ENCODE results near the gene LZIC.
"Not testable (repeated sequence)": the region's sequence is repeated elsewhere in the genome, so short reads cannot be mapped to it uniquely, and the experiment has no call there.

The LZIC gene

DNA sequence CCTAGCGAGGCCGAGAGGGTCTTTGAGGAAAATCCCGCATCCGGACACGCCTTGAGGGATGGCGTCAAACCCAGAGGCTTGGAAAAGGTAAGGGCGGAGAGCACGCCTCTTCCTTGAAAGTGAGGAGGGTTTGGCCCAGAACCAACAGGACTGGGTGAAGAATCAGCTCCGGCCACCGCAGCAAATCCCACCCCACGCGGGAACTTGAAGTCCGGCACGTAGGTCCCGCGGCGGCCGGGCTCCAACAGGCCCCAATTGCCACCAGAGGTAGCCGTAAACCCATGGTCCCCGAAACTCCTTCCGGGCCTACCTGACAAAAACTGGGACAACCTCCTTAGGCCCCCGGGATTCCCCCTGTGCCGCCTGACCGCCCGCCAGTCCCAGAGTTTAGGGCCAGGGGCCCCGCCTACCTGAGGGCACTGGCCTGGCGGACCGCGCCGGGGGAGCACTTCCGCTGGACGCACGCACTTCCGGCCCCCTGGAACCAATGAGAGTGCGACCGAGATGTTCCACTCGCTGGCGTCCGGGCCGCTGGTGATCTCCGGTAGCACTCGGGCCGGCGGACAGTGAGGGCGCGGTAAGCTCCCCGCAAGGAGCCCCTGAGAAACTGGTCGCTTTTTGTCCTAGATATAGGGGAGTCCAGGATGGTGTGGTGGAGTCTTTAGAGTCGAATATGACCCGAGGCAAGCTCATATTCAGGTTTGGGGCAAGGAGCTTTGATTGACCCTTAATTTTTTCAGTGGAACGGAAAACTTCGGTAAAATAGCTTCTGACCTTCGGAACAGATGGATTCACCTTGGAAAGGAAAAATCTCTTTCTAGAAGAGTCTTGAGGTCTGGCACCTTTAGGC is at the start of gene LZIC, which contains the start of gene NMNAT1:
Gene LZIC, minus strand, starts transcription at position 453 of the 850 bp plus-strand sequence. CDS start 6,772 bp downstream, outside the sequence.
Gene NMNAT1, plus strand, starts transcription at position 537 of the 850 bp plus-strand sequence. CDS start 28,599 bp downstream, outside the sequence.
- peak; percentile 93 for DNase-seq

DNA sequence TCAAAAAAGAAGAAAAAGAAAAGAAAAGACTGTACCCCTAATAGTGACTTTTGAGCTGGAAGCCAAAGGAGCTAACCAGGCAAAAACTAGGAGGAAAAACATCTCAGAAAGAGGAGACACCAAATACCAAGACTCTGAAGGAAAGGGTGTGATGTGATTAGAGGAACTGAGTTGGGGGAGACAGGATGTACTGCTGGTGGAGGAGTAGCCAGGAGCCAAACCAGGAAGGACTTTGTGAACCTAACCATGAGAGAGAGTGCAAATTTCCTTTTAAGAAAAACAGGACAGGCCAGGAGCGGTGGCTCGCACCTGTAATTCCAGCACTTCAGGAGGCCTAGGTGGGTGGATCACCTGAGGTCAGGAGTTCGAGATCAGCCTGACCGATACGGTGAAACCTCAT is 49.7 kb upstream of the LZIC start:
- DNase-seq, result no peak

DNA sequence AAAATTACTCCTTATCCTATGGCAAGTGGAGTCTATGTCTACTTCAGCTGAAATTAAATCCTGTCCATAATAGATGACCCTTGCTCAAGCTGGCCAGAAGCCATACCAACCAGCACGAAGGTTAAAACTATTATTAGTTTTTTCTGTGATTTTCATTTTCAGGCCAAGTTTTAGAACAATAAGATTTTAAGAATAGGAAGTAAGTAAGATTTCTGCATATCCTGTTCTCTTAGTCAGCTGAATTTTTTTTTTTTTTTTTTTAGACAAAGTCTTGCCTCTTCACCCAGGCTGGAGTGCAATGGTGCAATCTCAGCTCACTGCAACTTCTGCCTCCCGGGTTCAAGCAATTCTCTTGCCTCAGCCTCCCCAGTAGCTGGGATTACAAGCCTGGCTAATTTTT is 47.8 kb upstream of the LZIC start:
- DNase-seq, result no peak

DNA sequence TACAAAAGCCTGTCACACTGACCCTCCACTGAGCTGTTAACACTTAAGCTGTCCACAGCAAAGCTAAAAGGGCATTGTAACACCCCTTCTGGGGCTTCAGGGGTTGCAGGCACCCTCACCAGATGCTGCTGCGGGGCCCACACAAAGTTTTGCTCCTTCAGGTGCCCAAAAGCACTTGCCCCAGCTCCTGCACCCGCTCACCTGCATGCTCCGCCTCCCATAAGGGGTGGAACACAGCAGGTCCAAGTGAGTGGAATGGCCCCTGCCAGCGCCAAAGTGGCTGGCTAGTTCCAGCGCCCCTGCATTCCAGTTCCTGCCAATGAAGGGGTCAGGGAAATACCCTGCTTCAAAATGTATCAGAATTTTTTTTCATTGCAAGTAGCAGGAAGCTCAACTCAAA is 46.6 kb upstream of the LZIC start:
- no peak for DNase-seq

DNA sequence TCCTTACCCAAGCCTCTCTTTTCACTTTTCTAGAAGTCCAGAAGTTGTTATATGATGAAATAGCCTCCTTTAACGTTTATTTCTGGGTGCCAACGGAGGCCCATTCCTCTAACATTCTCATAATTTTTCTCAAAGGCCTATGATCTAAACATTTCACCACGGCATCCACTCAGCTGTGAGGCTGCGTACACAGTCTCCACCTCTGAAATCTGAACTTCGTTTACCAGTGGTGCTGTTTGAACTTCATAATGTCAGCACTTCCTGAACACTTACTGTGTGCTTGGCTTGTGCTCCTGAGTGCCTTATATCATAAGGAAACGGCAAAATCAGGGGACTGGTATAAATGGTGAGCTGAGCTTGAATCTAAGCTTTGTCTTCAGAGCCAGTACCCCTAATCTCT is 41.8 kb upstream of the LZIC start:
- DNase-seq, result no peak

DNA sequence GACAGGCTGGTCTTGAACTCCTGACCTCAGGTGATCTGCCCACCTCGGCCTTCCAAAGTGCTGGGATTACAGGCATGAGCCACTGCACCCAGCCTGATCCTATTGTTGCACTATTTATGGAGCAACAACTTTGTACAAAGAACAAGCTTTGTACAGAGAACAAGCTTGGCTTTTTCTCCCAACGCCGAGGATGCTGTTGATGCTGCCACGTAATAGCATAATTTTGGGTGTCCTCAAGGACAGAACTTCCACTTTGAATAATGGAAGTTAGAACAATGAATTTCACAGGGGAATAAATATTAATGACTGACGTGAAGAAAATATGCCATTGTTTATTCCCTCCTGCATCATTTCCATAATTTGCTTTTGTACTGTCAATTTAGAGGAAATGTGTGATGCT is 41.1 kb upstream of the LZIC start:
- no peak for DNase-seq

DNA sequence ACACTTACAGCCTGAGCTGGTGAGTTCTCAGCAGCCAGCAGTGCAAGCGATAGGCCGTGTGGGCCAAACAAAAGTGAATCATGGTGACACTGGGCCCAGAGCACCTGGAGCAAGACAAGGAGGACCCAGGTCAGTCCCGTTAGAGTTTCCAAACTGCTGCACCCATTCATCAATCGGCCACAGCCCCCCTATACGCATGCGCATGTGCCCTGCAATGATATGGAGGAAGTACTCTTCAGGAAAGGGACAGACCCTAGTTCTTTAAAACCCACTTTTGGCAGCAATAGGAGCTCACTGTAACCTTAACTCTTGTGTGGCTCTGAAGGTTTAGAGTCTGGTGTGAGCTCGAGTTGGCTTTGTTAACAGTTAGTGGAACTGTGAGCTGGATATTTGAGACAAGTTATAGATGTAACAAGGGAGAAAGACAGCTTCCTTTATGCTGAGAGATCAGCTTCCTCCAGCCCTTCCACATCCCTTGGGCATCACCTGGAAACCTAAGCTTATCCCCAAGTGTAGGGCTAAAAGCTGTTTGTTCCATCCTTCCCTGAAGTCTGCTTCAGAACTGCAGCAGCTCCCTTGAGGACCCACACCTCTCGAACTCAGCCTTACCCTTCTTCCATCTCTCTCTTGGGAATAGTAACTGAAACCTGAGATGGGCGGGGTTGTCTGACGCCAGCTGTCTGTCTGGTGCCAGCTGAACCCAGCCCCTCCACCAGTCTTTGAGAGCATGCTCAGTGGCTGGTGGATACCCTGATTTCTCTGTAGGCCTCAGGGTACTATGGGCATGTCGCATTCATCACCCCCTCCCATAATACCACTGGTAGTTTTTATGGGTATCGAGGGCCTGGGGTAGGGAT is 17.7 kb upstream of the LZIC start:
- DNase-seq, result no peak

DNA sequence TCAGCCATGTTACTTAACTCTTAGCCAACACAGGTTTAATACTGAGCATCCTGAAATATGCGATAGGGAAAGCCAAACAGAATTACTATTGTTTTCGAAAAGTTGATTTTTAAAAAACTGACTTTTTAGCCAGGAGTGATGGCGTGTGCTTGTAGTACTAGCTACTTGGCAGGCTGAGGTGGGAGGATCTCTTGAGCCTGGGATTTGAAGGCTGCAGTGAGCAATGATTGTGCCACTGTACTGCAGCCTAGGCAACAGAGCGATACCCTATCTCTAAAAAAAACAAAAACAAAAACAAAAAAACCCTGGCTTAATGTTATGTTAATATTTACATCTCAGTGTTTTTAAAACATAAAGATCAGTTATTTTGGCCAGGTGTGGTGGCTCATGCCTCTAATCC is 16.8 kb upstream of the LZIC start:
- no peak for DNase-seq

DNA sequence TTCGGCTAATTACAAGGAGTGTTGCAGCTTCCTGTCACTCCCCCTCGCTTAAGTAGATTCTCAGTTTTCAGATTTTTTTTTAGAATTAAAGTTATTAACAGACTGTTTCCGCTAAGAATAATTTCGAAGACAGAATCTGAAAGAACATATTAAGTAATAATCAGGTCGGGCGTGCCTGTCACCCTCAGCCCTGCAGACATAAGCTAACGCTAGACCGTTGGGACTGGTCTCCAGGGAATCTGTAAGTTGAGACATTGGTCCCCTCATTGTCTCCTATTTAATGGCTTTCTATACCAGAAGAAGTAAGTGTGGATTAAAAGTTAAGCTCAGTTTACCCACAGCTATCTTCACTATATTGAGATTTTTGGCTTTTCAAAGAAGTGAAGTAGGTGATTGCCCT is 14.5 kb upstream of the LZIC start:
- DNase-seq, result no peak

DNA sequence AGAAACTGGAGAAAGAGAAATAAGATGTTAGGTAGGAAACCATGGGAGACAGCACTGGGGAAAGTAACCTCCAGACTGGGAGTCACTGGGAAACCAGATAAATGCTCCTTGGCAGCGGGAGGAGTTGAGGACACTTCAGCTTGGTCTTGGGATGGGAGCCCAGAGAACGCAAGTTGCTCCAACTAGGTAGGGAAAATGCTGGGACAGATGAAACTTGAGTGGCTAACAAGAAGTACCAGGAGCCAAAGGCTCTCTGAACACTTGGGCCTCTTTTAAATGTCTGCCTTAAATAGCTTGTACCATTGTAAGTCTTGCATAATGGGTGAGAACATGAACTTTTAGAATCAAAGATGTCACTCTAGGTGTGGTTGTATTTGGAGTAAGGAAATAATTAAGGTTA is 3.1 kb upstream of the LZIC start:
- DNase-seq, result no peak

DNA sequence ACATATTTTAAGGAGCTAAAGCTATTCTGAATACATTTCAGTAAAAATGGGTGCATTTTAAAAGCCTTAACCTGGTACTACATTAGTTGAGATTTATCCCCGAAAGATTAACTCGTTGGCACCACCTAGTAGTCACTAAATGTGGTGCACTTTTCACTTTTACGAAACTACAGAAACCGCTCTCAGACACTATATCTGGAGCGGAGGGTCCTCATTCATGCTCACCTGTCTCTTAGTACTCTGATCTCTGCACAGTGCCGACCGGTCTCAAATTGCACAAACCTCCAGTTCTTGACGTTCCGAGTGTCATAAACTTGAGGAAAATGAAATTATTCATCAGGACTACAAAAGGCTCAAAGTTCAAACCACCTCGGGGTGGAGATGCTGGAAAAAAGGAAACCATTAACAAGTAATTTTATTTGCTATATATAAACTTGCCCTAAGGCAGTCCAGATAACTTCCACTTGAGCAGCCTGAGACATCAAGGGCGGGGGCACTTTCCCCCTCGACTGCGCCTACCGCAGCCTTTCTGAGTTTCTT is 722 bp downstream of the LZIC start:
- DNase-seq, result peak; percentile 73

DNA sequence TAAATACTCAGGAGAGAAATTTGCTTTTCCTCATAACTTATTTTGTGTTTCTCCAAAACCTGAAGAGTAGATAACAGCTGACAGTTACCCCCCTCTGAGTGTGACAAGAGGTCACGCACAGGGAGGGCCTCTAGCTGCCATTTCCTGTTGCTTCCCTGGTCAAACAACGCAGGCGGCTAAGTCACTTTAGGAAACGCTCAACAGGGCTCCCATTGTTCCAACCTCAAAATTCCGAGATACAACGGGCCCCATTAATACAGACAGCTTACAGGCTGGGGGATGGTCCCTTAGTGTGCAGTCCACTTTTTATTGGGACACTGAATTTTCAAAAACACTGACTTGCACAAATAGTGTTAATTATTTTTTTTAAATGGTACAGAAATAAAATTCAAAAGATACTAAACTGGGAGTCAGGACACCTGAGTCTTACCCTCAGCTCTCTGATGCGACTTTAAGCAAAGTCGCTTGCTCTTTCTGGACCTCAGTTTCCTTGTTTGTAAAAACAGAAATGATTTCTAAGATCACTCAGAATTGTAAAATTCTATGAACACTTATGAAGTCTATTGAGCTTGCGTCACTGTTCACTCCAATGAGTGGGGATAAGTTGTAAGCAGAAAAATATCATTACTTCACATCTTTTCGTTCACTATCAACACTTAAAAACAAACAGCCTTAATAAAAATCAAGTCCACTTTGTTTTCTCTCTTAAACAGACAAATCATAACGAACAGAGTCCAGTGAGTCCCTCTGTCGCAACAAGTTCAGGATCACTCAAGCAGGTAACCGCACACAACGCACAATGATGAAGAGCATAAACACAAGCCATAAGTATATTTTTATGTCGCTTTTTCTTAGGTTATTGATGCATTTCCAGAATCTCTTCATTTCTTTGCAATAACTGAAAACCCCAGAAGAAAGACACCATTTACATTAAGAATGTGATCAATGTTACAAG is 13.5 kb downstream of the LZIC start:
- no peak for DNase-seq

DNA sequence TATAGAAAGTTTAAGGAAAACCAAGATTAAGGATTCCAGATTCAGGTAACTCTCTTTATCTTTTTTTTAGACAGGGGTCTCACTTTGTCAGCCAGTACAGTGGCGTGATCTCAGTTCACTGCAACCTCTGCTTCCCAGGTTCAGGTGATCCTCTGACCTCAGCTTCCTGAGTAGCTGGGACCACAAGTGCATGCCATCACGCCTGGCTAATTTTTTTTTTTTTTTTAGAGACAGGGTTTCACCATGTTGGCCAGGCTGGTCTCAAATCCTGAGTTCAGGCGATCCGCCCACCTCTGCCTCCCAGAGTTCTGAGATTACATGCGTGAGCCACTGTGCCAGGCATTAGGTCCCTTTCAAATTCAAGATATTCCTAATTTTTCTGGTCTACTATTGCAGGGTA is 15.9 kb downstream of the LZIC start:
- DNase-seq, result no peak

DNA sequence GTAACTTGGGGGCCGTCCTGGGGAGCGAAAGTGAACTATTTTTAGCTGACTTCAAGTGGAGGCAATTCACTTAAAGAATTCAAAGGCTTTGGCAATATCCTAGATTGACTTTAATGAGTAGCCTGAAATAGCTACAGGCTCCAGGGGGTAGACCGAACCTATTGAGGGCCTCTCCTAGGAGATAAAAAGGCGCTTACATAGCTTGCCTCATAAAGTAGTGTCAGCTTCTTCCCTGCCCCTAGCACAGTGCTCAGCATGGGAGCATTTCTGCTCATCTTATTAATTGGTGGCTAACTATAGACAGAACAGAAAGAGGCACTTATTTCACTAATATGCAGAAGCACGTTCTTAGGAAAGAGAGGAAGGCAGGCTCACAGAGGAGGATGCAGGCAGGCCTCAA is 20.8 kb downstream of the LZIC start:
- no peak for DNase-seq

DNA sequence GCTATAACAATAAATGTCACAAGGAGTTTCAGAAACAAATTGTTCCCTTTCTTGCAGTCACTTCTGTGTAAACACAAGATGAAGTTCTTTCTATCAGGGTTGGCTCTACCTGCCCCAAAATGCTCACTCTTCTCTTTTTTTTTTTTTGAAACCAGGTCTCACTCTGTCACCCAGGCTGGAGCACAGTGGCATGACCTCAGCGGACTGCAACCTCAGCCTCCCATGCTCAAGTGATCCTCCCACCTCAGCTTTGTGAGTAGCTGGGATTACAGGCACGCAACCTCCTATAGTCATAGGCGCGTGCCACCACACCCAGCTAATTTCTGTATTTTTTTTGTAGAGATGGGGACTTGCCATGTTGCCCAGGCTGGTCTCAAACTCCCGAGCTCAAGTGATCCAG is 22.6 kb downstream of the LZIC start:
- DNase-seq, result no peak

DNA sequence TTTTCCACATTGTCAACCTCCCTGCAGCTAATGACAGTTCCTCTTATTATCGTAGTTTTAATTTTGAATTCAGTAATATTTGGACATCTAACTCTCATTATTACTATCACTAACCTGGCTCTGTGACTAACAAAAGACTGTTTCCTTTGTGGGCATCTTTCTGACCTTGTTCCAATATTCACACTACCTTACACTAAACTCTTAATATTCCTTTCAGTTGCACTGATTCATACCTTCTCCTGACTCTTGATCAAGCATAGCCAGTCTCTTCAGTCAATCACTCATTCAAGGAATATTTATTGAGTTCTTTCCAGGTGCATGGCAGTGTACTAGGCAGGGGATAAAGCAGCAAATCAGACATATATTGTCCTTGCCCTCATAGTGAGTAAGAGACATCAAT is 25.3 kb downstream of the LZIC start:
- DNase-seq, result no peak

DNA sequence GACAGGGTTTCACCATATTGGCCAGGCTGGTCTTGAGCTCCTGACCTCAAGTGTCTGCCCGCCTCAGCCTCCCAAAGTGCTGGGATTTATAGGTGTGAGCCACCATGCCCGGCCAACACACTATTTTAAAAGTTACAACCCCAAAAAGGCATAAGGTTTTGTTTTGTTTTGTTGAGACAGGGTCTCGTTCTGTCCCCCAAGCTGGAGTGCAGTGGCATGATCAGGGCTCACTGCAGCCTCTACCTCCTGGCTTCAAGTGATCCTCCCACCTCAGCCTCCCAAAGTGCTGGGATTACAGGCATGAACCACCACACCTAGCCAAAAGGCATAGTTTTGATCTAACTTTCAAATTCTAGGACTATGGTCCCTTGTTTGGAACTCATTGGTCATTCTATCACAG is 25.7 kb downstream of the LZIC start:
- not testable (repeated sequence) for DNase-seq

DNA sequence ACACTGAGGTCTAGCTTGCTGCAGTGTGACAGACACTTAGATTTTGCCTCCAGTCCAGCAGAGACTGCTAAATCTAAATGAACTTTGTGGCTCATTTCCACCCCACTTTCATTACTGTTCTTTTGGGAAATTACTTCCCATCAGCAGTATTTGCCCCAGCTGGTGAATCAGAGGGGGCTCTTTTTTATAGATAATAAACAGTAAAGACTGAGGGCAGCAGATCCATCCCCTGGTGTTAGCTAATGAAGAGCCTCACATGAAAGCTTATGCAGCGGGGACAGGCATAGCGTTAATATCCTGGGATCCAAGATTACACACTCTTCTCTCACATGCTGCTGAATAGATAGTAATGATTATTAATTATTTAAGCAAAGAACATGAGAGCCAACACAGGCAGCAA is 26.7 kb downstream of the LZIC start:
- DNase-seq, result no peak

DNA sequence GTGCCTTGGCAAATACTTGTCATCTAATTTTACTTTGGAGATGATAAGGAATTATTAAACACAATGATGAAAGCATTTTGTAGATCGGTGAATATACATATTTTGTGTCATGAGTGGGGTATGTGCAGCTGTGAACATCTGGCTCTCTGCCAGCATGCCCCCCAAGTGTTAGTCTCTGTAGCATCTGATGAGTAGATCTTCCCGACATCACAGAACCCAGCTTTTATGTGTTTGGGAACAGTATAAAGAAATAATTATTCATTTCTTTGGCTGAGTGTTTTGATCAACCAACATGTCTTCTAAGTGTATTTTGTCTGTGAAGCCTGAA is 28.6 kb downstream of the LZIC start:
- DNase-seq, result no peak

DNA sequence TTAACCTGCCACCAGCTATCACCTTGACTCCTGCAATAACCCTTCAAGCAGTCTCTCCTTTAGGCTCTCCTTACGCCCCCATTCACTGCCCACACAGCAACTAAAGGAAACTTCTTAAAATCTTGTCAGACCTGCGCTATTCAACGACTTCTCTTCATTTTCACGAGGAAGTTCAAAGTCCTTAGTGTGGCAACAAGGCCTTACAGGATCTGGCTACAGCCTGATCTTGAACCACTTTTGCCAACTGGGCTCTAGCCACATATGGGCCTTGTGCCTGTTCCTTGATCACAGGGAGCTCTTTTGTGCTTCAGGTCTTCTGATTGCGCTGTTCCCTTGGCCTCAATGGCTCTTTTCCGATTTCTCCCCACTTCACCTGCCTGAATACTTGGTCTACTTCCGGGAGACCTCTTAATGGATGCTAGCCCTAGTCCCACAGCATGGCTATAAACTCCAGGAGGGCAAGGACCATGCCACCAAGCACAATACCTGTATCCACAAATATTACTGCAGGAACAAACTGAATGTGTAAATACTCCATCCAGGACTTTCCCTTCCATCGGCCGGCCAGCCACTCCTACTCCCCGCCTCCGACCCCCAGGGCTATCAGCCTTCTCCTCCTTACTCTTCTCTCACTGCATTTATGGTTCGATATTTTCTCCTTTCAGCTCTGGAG is 30.8 kb downstream of the LZIC start:
- DNase-seq, result no peak

DNA sequence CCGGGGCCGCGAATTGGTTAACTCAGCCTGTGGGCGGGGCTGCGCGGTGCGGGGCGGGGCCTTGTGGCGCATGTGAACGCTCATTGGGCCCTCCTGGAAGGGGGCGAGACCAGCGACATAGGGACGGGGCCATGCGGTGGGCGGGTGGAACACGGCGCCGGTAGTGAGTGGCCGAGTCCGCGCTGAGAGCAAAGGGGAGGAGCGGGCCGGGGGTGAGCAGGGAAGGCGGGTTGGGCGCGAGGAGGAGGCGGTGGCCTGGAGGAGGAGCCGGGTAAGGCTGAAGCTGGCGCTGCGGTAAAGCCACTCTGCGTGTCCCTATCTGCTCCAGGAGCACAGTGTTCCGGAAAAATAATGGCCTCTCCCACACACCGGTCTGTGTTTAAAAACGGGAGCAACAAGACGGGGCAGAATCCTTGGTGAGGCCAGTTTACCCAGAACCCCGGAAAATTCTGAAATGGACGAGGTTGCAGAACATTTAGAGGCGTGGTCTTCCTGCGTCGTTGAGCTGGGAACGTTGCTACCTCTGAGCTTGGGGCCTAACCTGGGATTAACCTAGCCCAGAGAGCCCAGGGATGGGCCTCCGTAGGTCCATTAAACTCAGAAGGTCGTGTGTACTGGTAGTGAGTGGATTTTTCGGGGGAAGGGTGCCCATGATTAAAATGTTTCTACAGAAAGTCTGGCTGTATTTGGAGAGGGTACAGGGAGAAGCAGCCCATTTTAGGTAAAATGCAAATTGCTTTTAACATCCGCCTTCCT is 32.6 kb downstream of the LZIC start:
- peak; percentile 98 for DNase-seq

Measured in hematopoietic multipotent progenitor cell treated with erythropoietin and hydrocortisone succinate and interleukin-3 and kit ligand, for 8 days (in vitro differentiated cells).